HCT116 (cell line): ENCODE results near the gene AGAP1. TPM values are rescaled to one million over a fixed set of nuclear protein-coding genes. Genes with fewer than 3 reads are reported as not detected.

Source experiments
- ATAC-seq: fragments of 200-7000 bp; cut with Tn5 transposase; 2 replicates; pipeline ENCODE4 v1.9.1; 2020; ENCODE audit warnings: mild to moderate bottlenecking, moderate library complexity
- BruUV-seq: library from RNA; stranded (reverse); fragments of 400-500 nt; replicated peaks from 2 replicates; lab custom pipeline; 2021; lab: Mats Ljungman, UMichigan
- CTCF ChIA-PET: fragments of 300-600 bp; sonication (Branson Sonifier 250); formaldehyde crosslinking; loops from one replicate; lab custom pipeline; 2021; ENCODE audit warnings: antibody characterized with exemption; lab: Charles Lee
- POLR2A ChIA-PET: fragments of 300-600, 350-600 bp; sonication (Branson Sonifier 250); formaldehyde crosslinking; loops from one replicate; lab custom pipeline; 2021; ENCODE audit warnings: antibody characterized with exemption; lab: Charles Lee
- RAD21 ChIA-PET, 2 experiments: fragments of 300-600 bp; sonication (Branson Sonifier 250); formaldehyde crosslinking; loops; one replicate each; lab custom pipeline; 2023; ENCODE audit warnings: low total read pairs in 2 of 2; ENCODE audit not compliant: uncharacterized antibody in 2 of 2, unreplicated experiment in 2 of 2, low non-redundant PET in 1 of 2; lab: Charles Lee
- DNase-seq: peaks from one replicate; pipeline ENCODE4 v3.0.0-alpha.2; 2010; ENCODE audit warnings: low read depth, low spot score
- H2AFZ ChIP-seq: fragments of 200-600 bp; shearing (Covaris generic), sonication (generic); 2 replicates; pipeline ENCODE4 v1.6.1; 2017; ENCODE audit warnings: low read depth, mixed run types, mixed read lengths, antibody characterized with exemption, low read length; ENCODE audit not compliant: poor library complexity, severe bottlenecking
- H3K27ac ChIP-seq: 2 replicates; pipeline ENCODE4 v1.5.1; 2012; ENCODE audit warnings: low read depth, low read length
- H3K27me3 ChIP-seq: fragments of 200-600 bp; sonication (generic); 2 replicates; pipeline ENCODE4 v1.6.1; 2016; ENCODE audit warnings: mixed run types, low read length, mixed read lengths; ENCODE audit not compliant: insufficient read depth
- H3K36me3 ChIP-seq, 2 experiments: fragments of 200-500 bp in 1 of 2; fragments of 200-600 bp in 1 of 2; sonication (Bioruptor generic) in 1 of 2; sonication (generic) in 1 of 2; 2 replicates each; pipeline versions ENCODE4 v1.5.1 to v1.6.1; 2014 to 2016; ENCODE audit warnings: low read length in 2 of 2, inconsistent platforms in 1 of 2, mixed read lengths in 1 of 2, mixed run types in 1 of 2; ENCODE audit not compliant: insufficient read depth in 2 of 2, control insufficient read depth in 1 of 2
- H3K4me1 ChIP-seq, 2 experiments: fragments of 200-600 bp in 1 of 2; sonication (generic) in 1 of 2; 2 replicates each; pipeline versions ENCODE4 v1.5.1 to v1.6.1; 2012 to 2017; ENCODE audit warnings: low read length in 2 of 2, inconsistent platforms in 1 of 2, mild to moderate bottlenecking in 1 of 2, mixed read lengths in 1 of 2, mixed run types in 1 of 2, moderate library complexity in 1 of 2; ENCODE audit not compliant: insufficient read depth in 2 of 2, control insufficient read depth in 1 of 2
- H3K4me2 ChIP-seq: fragments of 200-600 bp; sonication (generic); 2 replicates; pipeline ENCODE4 v1.6.1; 2017; ENCODE audit warnings: mixed run types, low read length, mixed read lengths
- H3K4me3 ChIP-seq, 2 experiments: fragments of 200-600 bp in 1 of 2; sonication (generic) in 1 of 2; replicated peaks in 1 of 2; 2 replicates each; pipeline ENCODE4 v1.5.1; 2011 to 2016; ENCODE audit warnings: low read length in 2 of 2, control low read depth in 1 of 2, low read depth in 1 of 2, mild to moderate bottlenecking in 1 of 2, mixed read lengths in 1 of 2, mixed run types in 1 of 2
- H3K79me2 ChIP-seq: fragments of 200-600 bp; sonication (generic); 2 replicates; pipeline ENCODE4 v1.6.1; 2017; ENCODE audit warnings: mild to moderate bottlenecking, mixed run types, low read length, moderate library complexity, mixed read lengths; ENCODE audit not compliant: insufficient read depth
- H3K9ac ChIP-seq: fragments of 200-600 bp; sonication (generic); 2 replicates; pipeline ENCODE4 v1.6.1; 2016; ENCODE audit warnings: low read length, mixed read lengths
- H3K9me2 ChIP-seq: fragments of 200-600 bp; sonication (generic), shearing (Covaris generic); 2 replicates; pipeline ENCODE4 v1.6.1; 2017; ENCODE audit warnings: mixed run types, mild to moderate bottlenecking, moderate library complexity; ENCODE audit not compliant: insufficient read depth
- H3K9me3 ChIP-seq, 2 experiments: fragments of 200-500 bp in 1 of 2; fragments of 200-600 bp in 1 of 2; sonication (Bioruptor generic) in 1 of 2; sonication (generic) in 1 of 2; 2 replicates each; pipeline ENCODE4 v1.6.1; 2014 to 2017; ENCODE audit warnings: low read length in 2 of 2, mixed read lengths in 2 of 2, inconsistent platforms in 1 of 2, low read depth in 1 of 2, mild to moderate bottlenecking in 1 of 2, mixed run types in 1 of 2, moderate library complexity in 1 of 2; ENCODE audit not compliant: control insufficient read depth in 1 of 2, insufficient read depth in 1 of 2
- H4K20me1 ChIP-seq: fragments of 200-600 bp; sonication (generic), shearing (Covaris generic); 2 replicates; pipeline ENCODE4 v1.6.1; 2017; ENCODE audit warnings: mixed run types, mild to moderate bottlenecking, moderate library complexity; ENCODE audit not compliant: insufficient read depth
- CEBPB ChIP-seq: IDR thresholded peaks from 2 replicates; pipeline ENCODE4 v1.6.1; 2012; ENCODE audit warnings: low read depth
- CTCF ChIP-seq, 3 experiments: fragments of 200-600 bp in 1 of 3; sonication (generic) in 1 of 3; IDR thresholded peaks in 2 of 3; conservative IDR thresholded peaks in 1 of 3; 2 replicates each; pipeline ENCODE4 v1.5.1; 2012 to 2017; ENCODE audit warnings: low read depth in 2 of 3, low read length in 2 of 3, antibody characterized with exemption in 1 of 3, borderline replicate concordance in 1 of 3, control low read depth in 1 of 3, mild to moderate bottlenecking in 1 of 3, mixed read lengths in 1 of 3, mixed run types in 1 of 3, moderate library complexity in 1 of 3; ENCODE audit not compliant: insufficient read depth in 1 of 3
- ELF1 ChIP-seq: IDR thresholded peaks from 2 replicates; pipeline ENCODE4 v1.6.1; 2012; ENCODE audit warnings: low read depth, borderline replicate concordance
- FOSL1 ChIP-seq: IDR thresholded peaks from 2 replicates; pipeline ENCODE4 v1.6.1; 2012; ENCODE audit warnings: low read depth
- MAX ChIP-seq: IDR thresholded peaks from 2 replicates; pipeline ENCODE4 v1.6.1; 2012
- RAD21 ChIP-seq: IDR thresholded peaks from 2 replicates; pipeline ENCODE4 v1.6.1; 2012; ENCODE audit warnings: low read depth, mild to moderate bottlenecking
- REST ChIP-seq: IDR thresholded peaks from 2 replicates; pipeline ENCODE4 v1.6.1; 2012; ENCODE audit warnings: low read depth
- SIN3A ChIP-seq: IDR thresholded peaks from 2 replicates; pipeline ENCODE4 v1.6.1; 2012; ENCODE audit warnings: low read depth
- SP1 ChIP-seq: IDR thresholded peaks from 2 replicates; pipeline ENCODE4 v1.6.1; 2012; ENCODE audit warnings: low read depth
- ZBTB33 ChIP-seq: IDR thresholded peaks from 2 replicates; pipeline ENCODE4 v1.6.1; 2011; ENCODE audit warnings: mild to moderate bottlenecking, low read length, moderate library complexity; ENCODE audit not compliant: insufficient replicate concordance; ENCODE audit errors: extremely low read depth
- ZNF274 ChIP-seq: fragments of 200-500 bp; sonication (Bioruptor generic); IDR thresholded peaks from 2 replicates; pipeline ENCODE4 v1.6.1; 2014; ENCODE audit warnings: mild to moderate bottlenecking, low read depth, low read length, inconsistent platforms
- intact Hi-C: fragments of 100-400 bp; cut with micrococcal nuclease; formaldehyde crosslinking; loops from 2 replicates; pipeline ENCODE4 v1.10.0; 2022
- total RNA-seq: library from RNA; stranded (reverse); gene quantifications from one replicate; pipeline ENCODE4 v1.2.1, GENCODE V29; 2021; ENCODE audit not compliant: unreplicated experiment

Gene AGAP1
- total RNA-seq, 1 experiment from 2014 or later, result 43.8 TPM

GRCh38 chr2:236109473-236109872 lies 615.6 kb downstream of the AGAP1 start (continued):
- no peak for TF ChIP-seq ZBTB33
- no peak for TF ChIP-seq SIN3A
- TF ChIP-seq SP1, result no peak
- TF ChIP-seq, all 23 proteins: peak for 0

GRCh38 chr2:236112466-236112865 lies 618.6 kb downstream of the AGAP1 start:
- intact Hi-C loops, result no loop called here
- no peak for ATAC-seq
- RAD21 ChIA-PET, result no interaction called here

More at GRCh38 chr2:236112466-236112865, 618.6 kb downstream of the AGAP1 start:
- Histone ChIP-seq H4K20me1 (no peaks in the 10 kb centered on the region), H3K9ac (no peak overlapping the region), H3K27ac (no peak overlapping the region), H3K9me2 (no peaks in the 10 kb centered on the region), H3K4me1 (no peaks in the 10 kb centered on the region), H3K27me3 (no peaks in the 10 kb centered on the region), H3K79me2 (no peaks in the 10 kb centered on the region), H2AFZ (no peak overlapping the region), H3K4me3 (no peak overlapping the region), H3K36me3 (no peaks in the 10 kb centered on the region), H3K9me3 (no peaks in the 10 kb centered on the region), H3K4me2 (no peak overlapping the region)
- POLR2A ChIA-PET, result no interaction called here
- CTCF ChIA-PET, result no interaction called here
- no peak for DNase-seq
- no TSS peak for BruUV-seq
- TF ChIP-seq MAX (no peak), RAD21 (no peak), FOSL1 (no peak), CEBPB (no peak), ZNF274 (no peak), ELF1 (no peak), CTCF (IDR thresholded peaks at IDR 0.05 in 2 of 3, conservative IDR thresholded peaks at IDR 0.05 in 1 of 3; ENCODE audit: borderline replicate concordance in 1 of 3, insufficient read depth in 1 of 3, low read depth in 2 of 3, low read length in 2 of 3) (no peak), REST (no peak)
